ENCODE measurements around the gene TTC39A.

Gene TTC39A

GRCh38 chr1:51293898-51294515, 36.4 kb downstream of the TTC39A start:
- no peak for TF ChIP-seq POLR2A (IDR thresholded peaks at IDR 0.05; ENCODE audit: extremely low read depth, insufficient read length)
- no peak for TF ChIP-seq MYC (IDR thresholded peaks at IDR 0.05; ENCODE audit: low read depth, low read length)
- no peak for TF ChIP-seq CTCF (IDR thresholded peaks at IDR 0.05; ENCODE audit: low read depth, low read length)
- TF ChIP-seq MAX (IDR thresholded peaks at IDR 0.05; ENCODE audit: low read depth, low read length), result no peak
- DNase-seq (ENCODE audit: low read depth), result no peak
- H3K4me3 ChIP-seq (ENCODE audit: low read depth, low read length), result no peak overlapping the region

- TF ChIP-seq MAX (IDR thresholded peaks at IDR 0.05; ENCODE audit: low read depth, low read length) (no peak), MYC (IDR thresholded peaks at IDR 0.05; ENCODE audit: low read depth, low read length) (no peak), CTCF (IDR thresholded peaks at IDR 0.05; ENCODE audit: low read depth, low read length) (no peak), POLR2A (IDR thresholded peaks at IDR 0.05; ENCODE audit: extremely low read depth, insufficient read length) (no peak)
- DNase-seq (ENCODE audit: low read depth), result no peak
- no peak overlapping the region for H3K4me3 ChIP-seq (ENCODE audit: low read depth, low read length)
Observed at GRCh38 chr1:51290489-51290847, 39.9 kb downstream of the TTC39A start.

- no peak for DNase-seq (ENCODE audit: low read depth)
- H3K4me3 ChIP-seq (ENCODE audit: low read depth, low read length), result no peak overlapping the region
- TF ChIP-seq MYC (IDR thresholded peaks at IDR 0.05; ENCODE audit: low read depth, low read length) (no peak), CTCF (IDR thresholded peaks at IDR 0.05; ENCODE audit: low read depth, low read length) (no peak)
Observed at GRCh38 chr1:51289676-51290488, 40.5 kb downstream of the TTC39A start.

GRCh38 chr1:51288578-51288977, 41.8 kb downstream of the TTC39A start:
- H3K4me3 ChIP-seq (ENCODE audit: low read depth, low read length), result no peak overlapping the region
- TF ChIP-seq CTCF (IDR thresholded peaks at IDR 0.05; ENCODE audit: low read depth, low read length), result no peak
- no peak for TF ChIP-seq POLR2A (IDR thresholded peaks at IDR 0.05; ENCODE audit: extremely low read depth, insufficient read length)
- no peak for TF ChIP-seq MAX (IDR thresholded peaks at IDR 0.05; ENCODE audit: low read depth, low read length)
- no peak for TF ChIP-seq MYC (IDR thresholded peaks at IDR 0.05; ENCODE audit: low read depth, low read length)

GRCh38 chr1:51287966-51288365, 42.4 kb downstream of the TTC39A start:
- no peak for DNase-seq (ENCODE audit: low read depth)
- TF ChIP-seq MAX (IDR thresholded peaks at IDR 0.05; ENCODE audit: low read depth, low read length), result no peak
- no peak for TF ChIP-seq MYC (IDR thresholded peaks at IDR 0.05; ENCODE audit: low read depth, low read length)
- TF ChIP-seq POLR2A (IDR thresholded peaks at IDR 0.05; ENCODE audit: extremely low read depth, insufficient read length), result no peak
- TF ChIP-seq CTCF (IDR thresholded peaks at IDR 0.05; ENCODE audit: low read depth, low read length), result no peak
- no peak overlapping the region for H3K4me3 ChIP-seq (ENCODE audit: low read depth, low read length)

More at GRCh38 chr1:51288578-51288977, 41.8 kb downstream of the TTC39A start:
- DNase-seq (ENCODE audit: low read depth), result no peak

All from NB4 (cell line).